ENCODE measurements around the gene SMPDL3B.
A peak's percentile ranks its signal among the peaks of the same experiment; 100 is the strongest.
"Not testable (repeated sequence)": the region's sequence is repeated elsewhere in the genome, so short reads cannot be mapped to it uniquely, and the experiment has no call there.

SMPDL3B gene

DNA sequence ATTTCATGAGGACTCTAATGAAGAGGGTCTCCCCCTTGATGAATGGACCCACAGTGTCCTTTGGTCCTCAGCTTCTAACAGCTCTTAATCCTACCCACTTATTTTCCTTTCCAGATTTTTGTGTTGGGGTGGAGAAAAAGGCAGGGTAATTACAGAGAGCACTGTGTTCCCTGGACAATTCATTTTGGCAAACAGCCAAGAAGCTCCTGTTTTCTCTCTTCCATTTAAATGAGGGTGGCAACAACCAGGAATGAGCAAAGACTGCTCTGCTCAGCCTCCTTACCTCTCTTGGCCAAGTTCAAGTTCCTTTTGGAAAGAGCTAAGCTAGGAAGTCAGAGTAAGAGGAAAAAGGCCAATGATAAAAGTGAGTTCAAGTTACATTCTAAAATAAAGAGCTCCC is 36.9 kb downstream of the SMPDL3B start:
- no peak for DNase-seq

DNA sequence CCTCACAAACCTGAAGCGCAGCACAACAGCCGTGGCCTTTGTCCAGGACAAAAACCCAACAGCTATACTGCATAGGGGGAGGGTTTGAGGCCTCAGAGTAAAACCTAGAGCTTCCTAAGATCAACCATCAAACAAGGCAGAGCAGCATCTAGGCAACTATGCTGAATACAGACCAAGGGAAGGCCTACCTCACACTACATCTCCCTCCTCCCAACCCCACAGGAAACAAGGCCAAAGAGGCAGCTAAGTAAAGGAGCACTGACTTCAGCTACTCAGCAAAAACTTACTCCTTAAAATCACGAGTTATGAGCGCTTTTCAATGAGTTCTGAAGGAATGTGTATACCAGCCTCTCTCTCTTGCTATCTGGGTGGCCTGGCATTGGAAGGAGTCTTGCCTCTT is 37.3 kb downstream of the SMPDL3B start:
- DNase-seq: no peak

GRCh38 chr1:27973771-27974416 is 39.1 kb downstream of the SMPDL3B start:
- no peak for DNase-seq

DNA sequence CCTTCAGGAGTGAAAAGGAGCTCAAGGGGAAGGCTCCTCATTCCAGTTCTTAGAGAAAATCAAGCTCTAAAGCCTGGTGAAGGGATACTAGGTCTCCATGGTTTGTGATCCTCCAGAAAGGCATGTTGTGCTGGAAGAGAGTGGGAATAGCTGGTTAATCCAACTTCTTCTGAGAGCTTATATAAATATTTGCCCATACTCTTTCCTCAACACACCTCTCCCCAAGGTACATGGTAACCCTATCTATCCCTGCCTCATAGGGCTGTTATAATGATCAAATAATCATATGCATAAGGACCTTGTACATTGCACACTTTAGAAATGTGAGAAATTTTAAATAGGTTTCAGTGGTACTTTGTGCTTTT is 39.6 kb downstream of the SMPDL3B start:
- no peak for DNase-seq

DNA sequence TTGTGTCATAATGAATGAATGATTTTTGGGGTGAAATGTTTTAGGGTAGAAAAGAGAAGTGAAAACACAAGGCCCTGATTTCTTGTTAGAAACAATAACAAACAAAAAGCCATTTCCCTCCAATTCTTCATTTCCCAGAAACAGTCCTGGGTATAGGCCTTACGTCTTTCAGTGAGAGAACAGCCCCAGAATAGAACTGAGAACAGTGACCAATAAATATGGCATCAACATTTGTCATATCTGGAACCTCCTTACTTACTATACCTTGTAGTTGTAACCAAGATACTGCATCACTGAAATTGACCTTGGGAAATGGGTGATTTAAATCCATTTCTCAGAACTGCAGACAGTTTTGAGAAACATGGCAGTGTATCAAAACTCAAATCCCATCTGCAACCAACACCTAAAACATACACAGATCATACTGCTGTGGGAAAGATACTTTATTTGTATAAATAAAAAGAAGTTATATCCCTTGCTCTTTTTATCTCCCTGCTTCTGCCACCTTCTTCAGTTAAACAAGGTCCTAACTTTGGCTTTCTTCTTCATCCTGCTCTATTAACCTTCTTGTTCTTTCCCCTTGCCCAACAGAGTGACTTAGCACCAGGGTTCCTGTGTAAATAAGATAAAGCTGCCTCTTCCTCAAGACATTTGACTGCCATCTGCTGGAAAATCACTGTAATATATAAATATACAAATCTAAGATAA is 44.5 kb downstream of the SMPDL3B start:
- DNase-seq: peak; percentile 39 to 86 (median 70)

DNA sequence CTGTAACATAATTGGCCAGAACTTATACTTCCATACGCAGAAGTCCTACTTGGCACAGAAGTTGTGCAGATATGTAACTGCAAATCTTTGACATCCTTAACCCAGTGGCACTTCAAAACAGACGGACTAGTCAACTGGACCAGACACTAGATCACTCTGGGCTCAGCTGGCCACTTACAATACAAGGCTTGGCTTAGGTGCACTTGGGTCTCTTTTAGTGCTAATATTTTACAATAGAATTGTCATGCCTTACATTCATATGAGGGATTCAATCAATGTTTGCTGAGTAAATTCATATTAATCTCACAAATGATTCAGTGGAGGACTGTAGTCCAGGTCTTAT is 45.0 kb downstream of the SMPDL3B start:
- no peak for DNase-seq

DNA sequence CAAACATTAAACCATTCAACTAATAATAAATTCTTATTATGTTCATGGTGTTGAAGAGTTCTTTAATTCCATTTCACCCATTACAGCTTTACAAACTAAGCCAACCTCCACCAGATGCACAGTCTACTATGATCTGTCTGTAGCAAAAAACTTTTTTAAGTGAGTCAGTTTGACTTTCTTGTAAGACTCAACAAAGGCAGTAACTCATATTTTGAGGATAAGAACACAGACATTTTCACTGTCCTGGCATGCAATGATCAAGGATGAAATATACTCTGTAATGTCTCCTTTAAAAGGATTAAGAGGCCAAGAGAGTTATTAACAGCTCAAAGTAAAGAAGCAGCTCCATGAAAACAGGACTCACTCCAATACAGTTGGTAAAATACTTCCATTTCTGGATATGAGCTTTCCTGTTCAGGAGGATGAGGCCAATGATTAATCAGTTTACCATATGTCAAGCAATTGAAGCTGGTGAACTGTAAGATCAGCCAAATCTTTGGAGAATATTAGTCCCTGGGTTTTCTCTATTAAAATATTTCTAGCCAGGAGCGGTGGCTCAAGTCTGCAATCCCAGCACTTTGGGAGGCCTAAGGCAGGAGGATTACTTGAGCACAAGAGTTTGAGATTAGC is 45.5 kb downstream of the SMPDL3B start:
- DNase-seq: no peak

DNA sequence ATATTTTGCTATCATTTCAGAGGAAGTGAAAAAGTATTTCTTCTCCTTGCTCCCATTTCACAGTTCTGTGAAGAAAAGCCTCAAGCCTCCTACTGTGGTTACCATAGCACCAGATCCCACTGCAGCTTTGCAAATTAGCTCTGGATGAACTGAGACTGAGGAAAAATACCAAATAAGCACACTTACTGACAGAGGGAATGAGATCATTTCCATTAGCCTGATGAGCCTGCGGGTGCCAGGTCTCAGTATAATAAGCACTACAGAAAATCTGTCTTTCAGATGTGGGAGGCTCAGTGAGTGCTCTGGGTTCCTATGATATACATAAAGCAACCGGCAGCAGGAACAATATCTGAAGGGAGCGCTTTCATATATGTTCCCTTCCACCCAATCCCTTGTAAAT is 46.3 kb downstream of the SMPDL3B start:
- no peak for DNase-seq

DNA sequence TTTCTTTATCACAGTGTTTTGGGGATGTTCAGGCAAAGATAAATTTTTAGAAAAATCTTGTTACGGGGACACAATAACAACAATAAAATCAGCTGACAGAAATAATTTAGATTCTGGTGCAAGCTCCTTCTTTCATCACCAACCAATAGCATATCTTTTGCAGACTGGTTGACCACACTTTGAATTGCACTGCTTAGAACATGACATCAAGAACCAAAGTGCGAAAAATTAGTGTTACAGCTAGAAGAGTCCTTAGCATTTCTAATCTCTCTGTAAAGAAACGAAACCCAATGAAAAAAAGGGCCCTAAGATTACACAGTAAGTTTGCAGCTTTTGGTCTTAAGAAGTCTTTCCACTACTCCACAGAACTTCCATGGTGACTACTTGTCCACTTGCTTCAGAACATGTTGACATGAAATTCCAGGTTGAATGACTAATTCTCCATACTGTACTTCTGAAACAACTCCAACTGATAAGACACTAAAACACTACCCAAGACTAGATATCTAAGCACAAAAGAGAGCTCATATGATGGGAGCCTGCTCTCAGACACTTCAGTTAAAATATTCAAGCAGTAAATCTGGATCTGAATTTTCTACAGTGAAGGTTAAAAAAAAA is 56.2 kb downstream of the SMPDL3B start:
- no peak for DNase-seq

GRCh38 chr1:27992276-27992675 is 57.5 kb downstream of the SMPDL3B start:
- peak; percentile 34 to 63 (median 58) for DNase-seq

GRCh38 chr1:27993241-27993640 is 58.4 kb downstream of the SMPDL3B start:
- peak; percentile 56 to 77 (median 68) for DNase-seq

DNA sequence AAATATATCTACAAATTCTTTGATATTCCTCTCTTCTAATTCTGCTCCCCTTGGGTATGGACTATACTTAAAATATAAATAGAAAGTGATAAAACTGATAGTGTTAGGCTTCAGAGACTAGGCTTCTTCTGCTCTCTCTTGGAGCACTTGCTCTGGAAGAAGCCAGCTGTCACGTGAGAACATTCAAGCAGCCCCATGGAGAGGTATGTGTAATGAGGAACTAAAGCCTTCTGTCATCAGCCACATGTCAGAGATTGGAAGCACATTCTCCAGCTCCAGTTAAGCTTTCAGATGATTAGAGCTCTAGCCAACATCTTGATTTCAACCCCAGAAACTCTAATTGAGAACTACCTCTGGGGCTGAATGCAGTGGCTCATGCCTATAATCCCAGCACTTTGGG is 59.3 kb downstream of the SMPDL3B start:
- peak; percentile 66 to 86 (median 78) for DNase-seq

DNA sequence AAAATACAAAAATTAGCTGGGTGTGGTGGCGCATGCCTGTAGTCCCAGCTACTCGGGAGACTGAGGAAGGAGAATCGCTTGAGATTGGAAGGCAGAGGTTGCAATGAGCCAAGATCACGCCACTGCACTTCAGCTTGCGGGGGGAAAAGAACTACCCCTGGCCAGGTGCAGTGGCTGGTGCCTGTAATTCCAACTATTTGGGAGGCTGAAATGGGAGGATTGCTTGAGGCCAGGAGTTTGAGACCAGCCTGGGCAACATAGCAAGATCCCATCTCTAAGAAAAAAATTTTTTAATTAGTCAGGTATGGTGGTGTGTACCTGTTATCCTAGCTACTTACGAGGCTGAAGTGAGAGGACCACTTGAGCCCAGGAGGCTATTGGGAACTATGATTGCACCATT is 59.7 kb downstream of the SMPDL3B start:
- DNase-seq: not testable (repeated sequence)

DNA sequence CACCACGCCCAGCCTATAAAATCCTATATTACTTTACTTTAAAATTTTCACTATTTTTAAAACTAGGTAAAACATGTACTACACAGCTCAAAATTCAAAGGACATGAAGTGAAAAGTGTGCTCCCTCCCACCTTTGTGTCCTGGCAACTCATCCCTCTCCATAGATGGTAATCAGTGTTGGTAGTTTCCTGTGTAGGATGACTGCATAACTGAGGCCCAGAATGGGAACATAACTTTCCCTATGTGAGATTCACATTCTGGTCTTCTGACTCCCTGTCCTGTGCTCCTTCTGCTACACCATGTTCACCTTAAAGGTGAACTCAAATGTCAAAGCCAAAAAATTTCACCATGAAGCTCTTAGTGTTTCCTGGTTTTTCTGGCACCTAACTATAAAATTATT is 64.3 kb downstream of the SMPDL3B start:
- no peak for DNase-seq

DNA sequence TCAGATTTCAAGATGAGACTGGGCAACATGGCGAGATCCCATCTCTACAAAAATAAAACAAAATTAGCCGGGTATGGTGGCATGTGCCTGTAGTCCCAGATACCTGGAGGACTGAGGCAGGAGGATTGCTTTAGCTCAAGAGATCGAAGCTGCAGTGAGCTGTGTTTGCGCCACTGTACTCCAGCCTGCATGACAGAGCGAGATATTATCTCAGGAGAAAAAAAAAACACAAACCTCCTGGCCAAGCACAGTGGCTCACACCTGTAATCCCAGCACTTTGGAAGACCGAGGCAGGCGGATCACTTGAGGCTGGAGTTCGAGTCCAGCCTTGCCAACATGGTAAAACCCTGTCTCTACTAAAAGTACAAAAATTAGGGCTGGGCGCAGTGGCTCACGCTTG is 67.8 kb downstream of the SMPDL3B start:
- no peak for DNase-seq

DNA sequence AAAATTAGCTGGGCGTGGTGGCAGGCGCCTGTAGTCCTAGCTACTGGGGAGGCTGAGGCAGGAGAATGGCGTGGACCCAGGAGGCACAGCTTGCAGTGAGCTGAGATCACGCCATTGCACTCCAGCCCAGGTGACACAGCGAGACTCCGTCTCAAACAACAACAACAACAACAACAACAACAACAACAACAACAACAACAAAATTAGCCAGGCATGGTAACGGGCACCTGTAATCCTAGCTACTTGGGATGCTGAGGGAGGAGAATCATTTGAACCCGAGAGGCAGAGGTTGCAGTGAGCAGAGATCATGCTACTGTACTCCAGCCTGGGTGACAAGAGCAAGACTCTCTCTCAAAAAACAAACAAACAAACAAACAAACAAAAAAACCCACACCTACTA is 68.3 kb downstream of the SMPDL3B start:
- DNase-seq: not testable (repeated sequence)

Measured in suppressor macrophage (primary cell).